ENCODE results near the gene NPAS3.

NPAS3 gene

GRCh38 chr14:33332497-33332896, 393.8 kb downstream of the NPAS3 start:
- DNase-seq (ENCODE audit: low read depth): no peak

- DNase-seq (ENCODE audit: low read depth): no peak
These were observed 396.7 kb downstream of the NPAS3 start for GRCh38 chr14:33335366-33335765.

- no peak for DNase-seq (ENCODE audit: low read depth)
These were observed 403.8 kb downstream of the NPAS3 start for GRCh38 chr14:33342299-33342974.

- no peak for DNase-seq (ENCODE audit: low read depth)
These were observed 404.3 kb downstream of the NPAS3 start for GRCh38 chr14:33343016-33343415.

- no peak for DNase-seq (ENCODE audit: low read depth)
These were observed 409.1 kb downstream of the NPAS3 start for GRCh38 chr14:33347796-33348195.

GRCh38 chr14:33348510-33348909, 409.8 kb downstream of the NPAS3 start:
- DNase-seq (ENCODE audit: low read depth): no peak

GRCh38 chr14:33349871-33350270, 411.2 kb downstream of the NPAS3 start:
- DNase-seq (ENCODE audit: low read depth): no peak

GRCh38 chr14:33350366-33350990, 411.8 kb downstream of the NPAS3 start:
- DNase-seq (ENCODE audit: low read depth): no peak

- DNase-seq (ENCODE audit: low read depth): no peak
These were observed 414.1 kb downstream of the NPAS3 start for GRCh38 chr14:33352821-33353220.

- DNase-seq (ENCODE audit: low read depth): no peak
These were observed 417.5 kb downstream of the NPAS3 start for GRCh38 chr14:33356181-33356580.

- no peak for DNase-seq (ENCODE audit: low read depth)
These were observed 418.7 kb downstream of the NPAS3 start for GRCh38 chr14:33357225-33358010.

GRCh38 chr14:33359288-33359881, 420.7 kb downstream of the NPAS3 start:
- DNase-seq (ENCODE audit: low read depth): no peak

GRCh38 chr14:33362934-33363333, 424.3 kb downstream of the NPAS3 start:
- DNase-seq (ENCODE audit: low read depth): no peak

- no peak for DNase-seq (ENCODE audit: low read depth)
These were observed 425.0 kb downstream of the NPAS3 start for GRCh38 chr14:33363682-33364081.

- no peak for DNase-seq (ENCODE audit: low read depth)
These were observed 425.8 kb downstream of the NPAS3 start for GRCh38 chr14:33364466-33364865.

- no peak for DNase-seq (ENCODE audit: low read depth)
These were observed 430.4 kb downstream of the NPAS3 start for GRCh38 chr14:33369041-33369440.

- DNase-seq (ENCODE audit: low read depth): no peak
These were observed 431.3 kb downstream of the NPAS3 start for GRCh38 chr14:33369972-33370371.

GRCh38 chr14:33370426-33370825, 431.7 kb downstream of the NPAS3 start:
- DNase-seq (ENCODE audit: low read depth): no peak

- no peak for DNase-seq (ENCODE audit: low read depth)
These were observed 436.5 kb downstream of the NPAS3 start for GRCh38 chr14:33375196-33375595.

- DNase-seq (ENCODE audit: low read depth): no peak
These were observed 437.1 kb downstream of the NPAS3 start for GRCh38 chr14:33375786-33376185.

- DNase-seq (ENCODE audit: low read depth): no peak
These were observed 437.8 kb downstream of the NPAS3 start for GRCh38 chr14:33376510-33376909.

GRCh38 chr14:33377596-33378390, 439.1 kb downstream of the NPAS3 start:
- DNase-seq (ENCODE audit: low read depth): no peak
